Endometrial microvascular endothelial cells (primary cell): ENCODE data around the gene GID4. TPM values are rescaled to one million over a fixed set of nuclear protein-coding genes. Genes with fewer than 3 reads are reported as not detected.

Source experiments
- in situ Hi-C: cut with HindIII; loops from 2 replicates; pipeline ENCODE4 v1.10.0; 2017; ENCODE audit warnings: low sequenced_read_pairs, low pct_unique_long_range_greater_than_20kb; ENCODE audit errors: inconsistent ontology term
- total RNA-seq: library from RNA; depleted of rRNA; stranded (reverse); fragments of >200 nt; gene quantifications from one replicate; pipeline ENCODE4 v1.2.3, GENCODE V29; 2015; ENCODE audit errors: inconsistent ontology term

The GID4 gene
- total RNA-seq, 1 donor from 2014 or later = 9.5 TPM

DNA sequence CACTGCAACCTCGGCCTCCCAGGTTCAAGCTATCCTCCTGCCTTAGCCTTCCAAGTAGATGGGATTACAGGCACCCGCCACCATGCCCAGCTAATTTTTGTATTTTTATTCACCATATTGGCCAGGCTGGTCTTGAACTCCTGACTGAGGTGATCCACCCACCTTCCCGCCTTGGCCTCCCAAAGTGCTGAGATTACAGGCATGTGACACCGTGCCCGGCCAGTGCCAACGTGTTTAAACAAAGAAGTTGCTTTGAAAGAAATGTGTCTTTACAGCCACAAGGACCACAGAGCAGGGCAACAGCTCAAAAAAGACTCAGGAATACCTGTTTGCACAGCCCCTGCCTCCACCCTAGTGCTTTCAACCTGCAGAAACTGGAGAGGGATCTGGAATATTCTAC is 25.2 kb upstream of the GID4 start:
- in situ Hi-C loops = no loop called here

DNA sequence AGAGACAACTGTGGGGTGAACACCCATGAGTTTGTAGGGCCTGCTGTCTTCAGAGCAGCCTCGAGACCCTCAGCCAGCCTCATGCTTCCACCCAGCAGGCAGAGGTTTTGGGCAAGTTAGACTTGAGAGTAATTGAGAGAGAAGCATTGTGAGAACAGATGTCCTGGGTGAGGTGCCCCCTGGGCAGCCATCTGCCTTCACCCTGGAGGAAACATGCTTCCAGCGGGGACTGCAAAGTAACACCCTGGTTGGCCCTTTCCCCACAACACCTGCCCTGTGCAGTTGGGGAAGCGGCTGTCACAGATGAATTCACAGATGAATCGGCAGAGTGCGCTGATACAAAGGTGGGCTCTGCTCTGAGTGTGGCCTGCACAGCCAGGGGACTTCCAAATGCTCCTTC is 23.6 kb upstream of the GID4 start:
- in situ Hi-C loops = no loop called here

DNA sequence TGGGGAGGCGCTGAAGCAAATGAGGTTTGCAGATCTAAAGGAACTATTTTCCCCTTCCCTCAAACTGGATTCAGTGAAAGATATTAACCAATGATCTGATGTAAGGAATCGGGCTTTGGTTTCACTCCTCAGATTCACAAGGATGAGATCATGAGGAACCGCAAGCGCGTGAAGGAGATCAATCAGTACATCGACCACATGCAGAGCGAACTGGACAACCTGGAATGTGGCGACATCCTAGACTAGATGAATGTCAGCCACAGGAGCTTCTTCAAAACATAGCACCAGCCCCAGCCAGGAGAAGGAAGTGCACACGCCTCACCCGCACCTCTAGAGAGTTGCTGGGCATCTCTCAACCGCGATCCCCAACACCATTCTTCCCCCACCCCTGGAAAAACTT is 22.8 kb upstream of the GID4 start:
- in situ Hi-C loops = no loop called here

DNA sequence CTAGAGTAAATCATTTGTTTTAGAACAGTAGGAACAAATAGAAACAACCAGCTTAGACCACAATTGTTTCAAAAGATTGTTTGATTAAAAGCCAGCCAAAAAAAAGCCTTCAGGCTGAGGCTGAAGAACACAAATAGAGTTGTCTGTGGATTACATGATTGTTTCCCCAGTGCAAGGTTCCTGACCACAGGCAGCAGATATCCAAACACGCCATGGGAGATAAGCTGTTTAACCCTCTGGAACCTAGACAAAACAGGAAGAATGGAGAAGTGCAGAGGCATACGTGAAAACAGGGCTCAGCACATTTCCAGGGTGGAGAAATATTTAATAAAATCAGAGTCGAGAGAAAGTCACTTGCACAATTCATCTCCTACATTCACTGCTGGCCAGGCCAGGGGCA is 21.2 kb upstream of the GID4 start:
- in situ Hi-C loops = no loop called here

DNA sequence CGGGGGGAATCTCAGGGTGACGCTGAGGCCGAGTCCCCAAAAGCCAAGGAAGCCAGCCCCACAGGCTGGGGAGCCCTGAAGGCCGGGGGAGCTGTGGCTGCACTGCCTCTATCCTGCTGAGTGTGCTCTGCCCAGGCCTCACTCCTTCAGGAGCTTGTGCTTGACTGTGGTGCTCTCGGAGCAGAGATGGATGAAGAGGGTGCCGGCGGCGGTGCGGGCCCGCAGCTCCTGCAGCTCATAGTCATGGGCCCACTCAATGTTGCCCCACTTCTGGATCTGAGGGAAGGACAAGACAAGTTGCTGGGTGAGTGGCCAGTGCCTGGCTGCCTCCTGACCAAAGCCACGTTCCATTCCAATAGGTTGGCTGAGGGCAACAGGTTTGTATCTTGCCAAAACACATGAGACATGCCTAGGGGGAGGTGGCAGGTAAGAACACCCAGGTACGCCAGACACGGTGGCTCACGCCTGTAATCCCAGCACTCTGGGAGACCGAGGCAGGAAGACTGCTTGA is 20.7 kb upstream of the GID4 start:
- in situ Hi-C loops = no loop called here

DNA sequence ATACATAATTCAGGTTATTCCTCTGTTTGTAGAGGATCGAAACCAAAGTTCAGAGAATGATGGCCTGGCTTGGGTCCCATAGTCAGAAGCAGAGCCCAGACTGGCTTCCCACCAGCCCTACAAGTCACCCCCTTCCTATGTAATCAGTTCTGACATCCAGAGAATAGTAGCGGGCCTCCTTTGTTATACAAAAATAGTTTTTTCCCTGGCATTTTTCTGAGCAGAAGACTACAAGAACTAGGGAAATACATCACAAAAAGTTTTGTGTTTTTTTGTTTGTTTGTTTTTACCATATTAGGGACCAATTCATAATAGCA is 19.4 kb upstream of the GID4 start:
- in situ Hi-C loops = no loop called here

DNA sequence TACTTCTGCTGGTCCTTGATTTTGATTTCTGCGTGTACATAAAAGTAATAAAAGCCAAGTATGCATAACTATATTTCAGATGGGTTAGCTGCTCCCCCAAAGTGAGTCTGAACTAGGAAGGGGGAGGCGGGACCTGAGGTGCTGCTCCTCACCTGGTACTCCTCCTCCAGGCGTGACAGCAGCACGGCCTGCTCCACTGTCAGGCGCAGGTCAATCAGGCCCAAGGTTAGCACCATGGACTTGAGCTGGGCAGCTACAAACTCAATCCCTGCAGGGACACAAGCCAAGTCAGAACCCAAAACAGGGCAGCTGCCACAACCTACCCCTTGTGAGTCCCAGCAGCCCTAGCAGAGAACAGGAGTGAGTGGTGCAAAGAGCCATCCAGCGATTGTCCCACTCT is 18.2 kb upstream of the GID4 start:
- in situ Hi-C loops = no loop called here

DNA sequence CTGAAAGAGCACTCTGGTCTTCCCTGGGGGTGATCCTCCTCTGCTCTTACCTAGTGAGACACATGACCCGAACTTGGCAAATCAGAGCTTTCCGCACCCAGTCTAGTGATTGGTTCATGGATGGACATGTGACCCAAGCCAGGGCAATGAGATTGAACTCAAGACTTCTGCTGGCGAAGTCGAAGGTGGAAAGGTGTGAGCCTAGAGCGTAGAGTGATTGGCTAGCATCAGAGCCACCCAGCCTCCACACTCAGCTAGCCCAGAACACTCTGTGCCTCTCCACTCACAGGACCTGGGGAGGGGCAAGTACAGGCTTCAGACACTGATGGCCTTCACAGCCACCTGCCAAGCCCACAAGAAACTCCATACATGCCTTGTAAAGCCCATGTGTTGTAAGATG is 17.8 kb upstream of the GID4 start:
- in situ Hi-C loops = no loop called here

DNA sequence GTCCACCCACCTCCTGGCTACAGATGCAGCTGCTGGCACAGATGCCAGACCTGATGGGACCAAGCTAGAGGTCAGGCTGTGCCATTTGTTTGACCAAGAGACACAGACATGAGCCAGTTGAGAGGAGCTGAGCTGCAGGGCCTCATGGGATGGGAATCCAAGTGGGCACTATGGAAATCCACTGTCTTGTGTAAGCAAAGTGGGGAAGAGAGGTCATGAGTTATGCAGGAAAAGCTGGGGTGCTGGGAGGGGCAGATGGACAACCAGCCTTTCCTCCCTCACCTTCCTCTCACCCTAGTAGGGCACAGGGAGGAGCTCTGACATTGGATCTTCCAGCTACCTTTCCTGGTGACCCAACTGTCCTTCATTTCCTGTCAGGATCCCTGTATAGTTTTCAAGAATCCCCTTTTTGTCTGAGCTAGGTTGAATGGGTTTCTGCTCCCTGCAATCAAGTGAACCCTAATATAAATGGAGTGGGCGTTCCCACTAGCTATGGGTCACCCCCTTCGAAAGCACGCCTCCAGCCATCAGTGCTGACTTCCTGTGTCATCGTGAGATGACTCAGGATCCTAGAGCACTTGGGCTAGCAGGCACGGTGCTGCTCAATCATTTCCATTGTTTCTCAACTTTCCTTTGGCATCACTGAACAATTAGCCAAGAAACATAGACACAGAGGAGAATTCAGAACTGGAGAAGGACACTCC is 13.8 kb upstream of the GID4 start:
- in situ Hi-C loops = loop anchor here (25.0 kb wide), 1 partner anchor 138 kb away; no protein-coding TSS in a partner anchor

DNA sequence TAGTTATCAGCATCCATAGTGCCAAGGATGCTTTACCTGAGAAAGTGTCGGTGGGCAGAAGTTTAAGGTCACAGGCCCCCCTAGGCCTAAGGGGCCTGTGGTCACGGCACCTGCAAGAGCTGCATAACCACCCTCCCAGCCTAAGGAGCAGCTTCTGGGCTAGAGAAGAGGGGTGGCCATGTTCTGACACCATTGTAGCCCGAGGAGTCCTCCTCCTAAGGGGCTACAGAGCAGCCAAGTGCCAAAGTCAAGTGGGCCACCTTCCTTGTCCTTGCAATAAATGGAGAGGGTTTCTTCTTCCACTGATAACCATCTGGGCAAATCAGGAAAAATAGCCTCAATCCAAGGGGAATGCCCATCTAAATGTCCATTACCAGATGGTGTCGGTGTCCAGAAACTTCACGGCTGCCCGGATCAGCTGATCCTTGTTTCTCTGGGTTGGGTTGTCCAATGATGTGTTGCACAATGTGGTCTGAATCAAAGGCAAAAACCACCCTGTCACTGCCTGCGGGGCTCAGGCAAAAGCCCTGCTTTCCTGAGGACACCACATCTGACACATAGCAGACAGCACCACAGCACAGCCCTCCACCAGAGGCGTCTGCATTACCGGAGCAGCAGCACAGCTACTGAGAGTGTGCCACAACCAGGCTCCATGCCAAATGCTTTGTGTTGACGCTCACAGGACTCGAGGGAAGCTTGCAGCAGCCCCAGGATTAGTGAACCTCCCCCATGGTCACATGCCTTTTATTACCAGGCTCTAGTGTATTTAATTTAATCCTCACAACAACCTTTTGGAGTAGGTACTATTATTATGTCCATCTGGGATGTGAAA is 13.0 kb upstream of the GID4 start:
- in situ Hi-C loops = loop anchor here (25.0 kb wide), 1 partner anchor 139 kb away; no protein-coding TSS in a partner anchor

DNA sequence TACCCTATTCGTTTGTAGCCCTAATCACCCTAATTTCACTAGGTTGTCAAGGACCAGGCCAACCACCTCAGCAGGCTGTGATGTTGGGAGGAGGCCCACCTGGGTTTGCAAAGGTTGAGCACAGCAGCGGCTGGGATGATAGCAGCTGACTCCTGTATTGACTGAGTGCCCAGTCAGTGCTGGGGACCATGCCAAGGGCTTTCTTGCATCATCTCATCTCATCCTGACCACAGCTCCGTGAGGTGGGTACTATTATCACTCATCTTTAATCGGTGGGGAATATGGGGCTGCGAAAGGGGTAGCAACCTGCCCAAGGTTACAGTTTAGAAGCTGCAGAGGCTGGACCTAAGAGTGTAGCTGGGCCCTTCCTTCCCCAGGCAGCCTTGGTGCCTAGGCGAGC is 11.9 kb upstream of the GID4 start:
- in situ Hi-C loops = loop anchor here (25.0 kb wide), 1 partner anchor 140 kb away; no protein-coding TSS in a partner anchor

DNA sequence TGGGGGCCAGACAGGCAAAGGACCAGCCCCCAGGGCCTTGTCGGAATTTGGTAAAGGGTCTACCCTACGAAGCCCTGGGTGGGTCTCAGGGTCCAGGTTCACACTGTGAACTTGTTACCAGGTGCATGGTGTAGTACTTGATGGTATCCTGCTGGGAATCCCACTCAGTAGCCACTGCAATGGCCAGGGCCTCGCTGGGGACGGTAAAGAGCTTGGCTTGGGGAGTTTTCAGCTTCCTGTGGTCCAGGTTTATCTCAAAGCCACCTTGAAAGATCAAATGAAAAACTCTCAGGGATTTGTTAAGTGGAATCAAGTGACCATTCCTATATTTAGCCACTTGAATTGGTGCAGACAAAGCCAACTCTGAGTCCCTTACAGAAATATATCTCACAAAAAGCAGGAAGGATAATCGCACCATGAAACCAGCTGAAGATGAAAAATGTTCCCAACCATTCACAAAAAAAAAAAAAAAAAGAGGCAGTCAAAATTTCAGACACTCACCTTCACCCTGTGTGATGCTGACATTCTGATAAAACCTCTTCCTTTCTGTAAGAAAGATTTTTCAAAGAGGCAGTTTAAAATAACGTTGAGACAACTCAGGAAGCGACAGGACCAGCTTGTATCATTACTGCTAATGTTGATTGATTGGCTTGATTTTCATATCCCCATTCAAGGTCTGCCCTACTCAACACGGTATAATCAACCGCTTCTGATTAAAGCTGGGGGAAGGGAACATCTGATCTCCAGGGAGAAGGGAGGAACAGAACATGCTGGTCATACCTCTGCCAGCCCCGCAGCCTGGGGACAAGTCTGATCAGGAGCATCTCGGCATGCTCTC is 10.9 kb upstream of the GID4 start:
- in situ Hi-C loops = loop anchor here (25.0 kb wide), 1 partner anchor 141 kb away; no protein-coding TSS in a partner anchor

DNA sequence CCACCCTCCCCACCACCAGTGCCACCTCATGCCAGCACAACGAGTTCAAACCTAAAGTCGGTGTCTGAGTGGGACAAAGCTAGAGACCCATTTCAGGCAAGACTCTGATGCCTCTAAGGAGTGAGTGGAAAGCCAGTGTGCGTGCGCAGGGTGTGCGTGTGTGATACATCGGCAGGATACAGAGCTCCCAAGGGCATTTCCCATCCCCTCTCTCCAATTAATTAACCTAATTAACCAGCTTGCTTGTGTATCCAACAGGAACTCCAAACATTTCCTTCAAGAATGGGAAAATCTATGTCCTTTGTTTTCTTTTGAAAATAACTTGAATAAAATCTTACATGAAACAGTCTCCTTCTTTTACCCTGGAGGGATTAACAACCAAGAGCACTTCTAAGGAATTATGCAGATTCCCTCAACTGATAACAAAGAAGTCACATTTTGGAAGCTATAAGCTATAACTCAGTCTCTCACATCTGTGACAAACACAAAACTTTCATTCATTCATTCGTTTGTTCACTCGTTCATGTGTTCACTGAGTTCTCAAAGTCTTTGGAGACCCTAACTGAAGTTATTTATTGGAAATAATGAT is 10.2 kb upstream of the GID4 start:
- in situ Hi-C loops = loop anchor here (25.0 kb wide), 1 partner anchor 142 kb away; no protein-coding TSS in a partner anchor

DNA sequence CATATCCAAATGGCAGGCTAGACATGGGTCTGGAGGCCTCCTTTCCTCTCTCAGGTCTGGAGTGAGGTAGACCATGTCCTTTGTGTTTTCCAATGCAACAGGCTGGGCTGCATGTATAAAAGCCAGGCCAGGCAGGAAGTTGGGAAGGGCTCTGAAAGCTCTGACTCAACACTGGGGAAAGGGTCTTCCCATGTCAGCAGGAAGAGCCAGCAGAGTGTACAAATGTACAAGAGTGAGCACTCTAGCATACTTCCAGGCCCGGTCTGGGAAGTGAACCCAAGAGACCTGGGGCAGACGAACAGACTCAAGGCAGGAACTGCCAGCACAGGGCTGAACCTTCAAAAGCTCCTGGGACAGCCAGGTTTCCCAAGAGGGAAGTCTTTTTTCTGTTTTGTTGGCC is 7.3 kb upstream of the GID4 start:
- in situ Hi-C loops = loop anchor here (25.0 kb wide), 1 partner anchor 145 kb away; no protein-coding TSS in a partner anchor

DNA sequence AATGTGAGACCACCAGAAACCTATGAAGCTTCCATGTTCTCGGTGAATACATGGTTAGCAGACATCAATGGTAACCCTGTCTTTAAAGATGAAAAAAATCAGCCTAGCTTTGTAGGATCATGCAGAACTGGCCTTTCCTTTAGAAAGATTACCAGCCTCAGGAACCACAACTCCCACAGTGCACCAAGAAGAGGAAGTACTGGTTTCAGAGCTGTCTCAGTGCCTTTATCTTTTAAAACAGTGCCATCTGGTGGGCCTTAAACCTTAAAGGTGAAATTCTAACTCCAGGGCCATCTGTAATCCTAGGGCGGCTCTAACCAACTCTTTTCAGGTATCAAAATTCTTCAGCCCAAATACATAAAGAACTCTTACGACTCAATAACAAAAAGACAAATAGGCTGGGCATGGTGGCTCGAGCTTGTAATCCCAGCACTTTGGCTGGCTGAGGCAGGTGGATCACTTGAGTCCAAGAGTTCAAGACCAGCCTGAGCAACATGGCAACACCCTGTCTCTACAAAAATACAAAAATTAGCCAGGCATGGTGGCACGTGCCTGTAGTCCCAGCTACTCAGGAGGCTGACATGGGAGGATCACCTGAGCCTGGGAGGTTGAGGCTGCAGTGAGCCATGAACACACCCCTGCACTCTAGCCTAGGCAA is 5.6 kb upstream of the GID4 start:
- in situ Hi-C loops = loop anchor here (25.0 kb wide), 1 partner anchor 146 kb away; no protein-coding TSS in a partner anchor

DNA sequence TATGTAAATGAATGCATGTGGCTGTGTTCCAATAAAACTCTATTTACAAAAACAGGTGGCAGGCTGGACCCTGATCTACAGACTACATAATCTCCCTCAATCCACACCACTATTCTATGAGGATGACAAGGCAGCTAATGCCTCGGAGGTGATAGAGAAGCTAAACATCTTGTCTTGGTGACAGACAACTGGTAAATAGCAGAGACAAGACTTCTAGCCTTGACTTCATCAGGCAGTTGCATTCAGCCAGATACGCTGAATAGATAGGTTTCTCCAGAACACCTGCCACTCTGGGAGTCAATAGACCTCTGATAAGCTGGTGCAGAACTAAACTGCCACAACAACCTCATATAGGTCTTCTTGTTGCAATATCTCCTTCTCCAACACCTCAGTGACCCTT is 3.5 kb upstream of the GID4 start:
- in situ Hi-C loops = loop anchor here (25.0 kb wide), 1 partner anchor 148 kb away; no protein-coding TSS in a partner anchor

DNA sequence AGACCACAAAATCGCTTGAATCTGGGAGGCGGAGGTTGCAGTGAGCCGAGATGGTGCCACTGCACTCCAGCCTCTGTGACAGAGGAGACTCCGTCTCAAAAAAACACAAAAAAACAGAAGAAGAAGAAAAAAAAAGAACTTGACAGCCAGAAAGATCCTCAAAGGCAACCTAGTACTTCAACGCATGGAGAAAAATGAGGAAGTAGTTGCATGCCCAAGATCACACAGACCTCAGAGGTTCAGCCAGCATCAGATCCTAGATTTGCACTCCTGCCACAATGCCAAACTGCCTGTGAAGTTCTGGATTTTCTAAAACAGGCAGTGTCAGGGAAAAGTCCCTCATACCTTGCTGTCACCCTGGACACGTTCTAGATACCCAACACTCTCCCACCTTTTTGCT is 1.7 kb upstream of the GID4 start:
- in situ Hi-C loops = loop anchor here (25.0 kb wide), 1 partner anchor 150 kb away; no protein-coding TSS in a partner anchor
